Left lung (tissue), 10 donors: Measurements from ENCODE around the gene AKAP13. TPM values are rescaled to one million over a fixed set of nuclear protein-coding genes. Genes with fewer than 3 reads are reported as not detected.

ENCODE experiments used
- ATAC-seq: fragments of 200-7000 bp; cut with Tn5 transposase; one replicate; pipeline ENCODE4 v1.9.1; 2020; ENCODE audit warnings: moderate library complexity
- DNase-seq, 4 donors: peaks; one replicate each; pipeline ENCODE4 v3.0.0-alpha.2; 2013 to 2020
- H3K27ac ChIP-seq, 2 donors: fragments of 200-600 bp; sonication (generic) in 1 of 2; one replicate each; pipeline versions ENCODE4 v1.5.0 to v1.8.0; 2020 to 2021
- H3K27me3 ChIP-seq, 2 donors: fragments of 200-600 bp; sonication (generic) in 1 of 2; one replicate each; pipeline versions ENCODE4 v1.5.0 to v1.8.0; 2020 to 2021
- H3K36me3 ChIP-seq, 2 donors: fragments of 200-600 bp; sonication (generic) in 1 of 2; one replicate each; pipeline versions ENCODE4 v1.5.0 to v1.8.0; 2020 to 2021
- H3K4me1 ChIP-seq, 2 donors: fragments of 200-600 bp; one replicate each; pipeline ENCODE4 v1.8.0; 2021
- H3K4me3 ChIP-seq, 2 donors: fragments of 200-600 bp; sonication (generic) in 1 of 2; one replicate each; pipeline versions ENCODE4 v1.5.0 to v1.8.0; 2020 to 2021; ENCODE audit warnings: mild to moderate bottlenecking in 1 of 2
- H3K9me3 ChIP-seq, 2 donors: fragments of 200-600 bp; sonication (generic) in 1 of 2; one replicate each; pipeline versions ENCODE4 v1.5.0 to v1.8.0; 2020 to 2021
- CTCF ChIP-seq, 2 donors: fragments of 200-600 bp; sonication (generic) in 1 of 2; IDR thresholded peaks; one replicate each; pipeline versions ENCODE4 v1.5.0 to v1.8.0; 2021; ENCODE audit warnings: antibody characterized with exemption in 2 of 2
- intact Hi-C, 2 donors: fragments of 100-400 bp; cut with DNase I; formaldehyde crosslinking; loops; one replicate each; pipeline versions ENCODE4 v1.11.2 to v1.14.2; 2022
- polyA plus RNA-seq, 6 donors: library from polyadenylated mRNA; unstranded; fragments of 120-200 nt; gene quantifications; one replicate each; pipeline ENCODE4 v1.2.1, GENCODE V29; 2013; ENCODE audit not compliant: insufficient read length in 6 of 6
- total RNA-seq, 2 donors: library from RNA; stranded (reverse); fragmentation: NEBNext Ultra II Directional; extraction: Animal tissue kit (Norgen Biotek cat#: 25700); gene quantifications; one replicate each; pipeline ENCODE4 v1.2.1, GENCODE V29; 2021
- donor health status: DM: no; HTN: yes; CAD: no.
- donor health status: DM: no; HTN: no; CAD: no.

Gene AKAP13
- total and polyA plus RNA-seq, 8 donors, result 93.6 to 346 (median 102) TPM

DNA sequence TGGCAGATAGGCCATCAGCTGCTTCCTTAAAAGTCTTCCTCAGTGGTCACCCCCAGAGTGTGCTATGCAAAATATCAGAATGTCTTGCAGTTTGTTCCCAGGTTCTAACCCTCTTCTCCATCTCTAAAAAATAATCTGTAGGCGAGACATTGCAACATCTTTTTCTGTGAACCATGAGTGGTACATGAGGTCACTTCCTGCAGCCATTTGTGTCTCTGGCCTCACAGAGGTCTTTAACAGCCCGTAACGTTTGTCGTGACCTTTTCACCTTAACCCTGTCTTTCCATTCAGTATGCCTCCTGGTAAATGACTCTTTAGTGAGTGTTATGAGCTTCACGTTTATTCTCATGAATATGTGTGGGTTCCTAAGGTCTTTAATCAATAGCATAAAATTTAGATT lies 269.0 kb downstream of the AKAP13 start:
- intact Hi-C loops, result no loop called here
- H3K27ac ChIP-seq, result peak overlapping the region; percentile 13 to 78
- H3K4me3 ChIP-seq, result no peak overlapping the region
- peaks cover 0 to 63% of the 10 kb centered on the region in 2 donors for H3K36me3 ChIP-seq
- TF ChIP-seq CTCF (IDR thresholded peaks at IDR 0.05), result no peak
- DNase-seq (no peak), ATAC-seq (peak; percentile 56)
- H3K4me1 ChIP-seq, result peaks cover 8 to 81% of the 10 kb centered on the region in 2 donors
- no peaks in the 10 kb centered on the region for H3K9me3 ChIP-seq
- H3K27me3 ChIP-seq, result no peaks in the 10 kb centered on the region

GRCh38 chr15:85651548-85651947 lies 271.1 kb downstream of the AKAP13 start:
- TF ChIP-seq CTCF (IDR thresholded peaks at IDR 0.05), result no peak
- DNase-seq (peak in 1 of 4 donors; percentile 55), ATAC-seq (no peak)
- Histone ChIP-seq H3K36me3 (peaks cover 0 to 65% of the 10 kb centered on the region in 2 donors), H3K4me1 (peaks cover 8 to 59% of the 10 kb centered on the region in 2 donors), H3K27me3 (no peaks in the 10 kb centered on the region), H3K4me3 (no peak overlapping the region), H3K27ac (no peak overlapping the region), H3K9me3 (no peaks in the 10 kb centered on the region)
- intact Hi-C loops, result no loop called here

DNA sequence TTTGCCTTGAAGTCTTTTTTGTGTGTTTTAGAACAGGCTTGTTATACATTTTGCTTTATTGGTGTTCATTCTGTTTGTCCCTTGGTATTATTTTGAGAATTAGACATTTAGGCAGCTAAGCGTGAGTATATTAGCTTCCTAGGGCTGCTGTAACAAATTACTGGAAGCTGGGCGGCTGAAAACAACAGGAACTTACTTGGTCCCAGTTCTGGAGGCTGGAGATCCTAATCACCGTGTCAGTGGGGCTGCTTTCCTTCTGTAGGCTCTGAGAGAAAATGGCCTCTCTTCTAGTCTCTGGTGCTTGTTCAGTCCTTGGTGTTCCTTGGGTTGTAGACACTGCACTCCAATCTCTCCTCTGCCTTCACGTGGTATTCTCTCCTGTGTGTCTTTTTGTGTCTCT lies 272.1 kb downstream of the AKAP13 start:
- Histone ChIP-seq H3K27me3 (no peaks in the 10 kb centered on the region), H3K4me1 (peaks cover 8 to 50% of the 10 kb centered on the region in 2 donors), H3K9me3 (no peaks in the 10 kb centered on the region), H3K4me3 (no peak overlapping the region), H3K36me3 (peaks cover 0 to 65% of the 10 kb centered on the region in 2 donors), H3K27ac (peak overlapping the region in 1 of 2 donors; percentile 49)
- ATAC-seq (no peak), DNase-seq (no peak)
- intact Hi-C loops, result no loop called here
- TF ChIP-seq CTCF (IDR thresholded peaks at IDR 0.05), result no peak

GRCh38 chr15:85657132-85657531 lies 276.7 kb downstream of the AKAP13 start:
- H3K9me3 ChIP-seq, result no peaks in the 10 kb centered on the region
- peaks cover 0 to 14% of the 10 kb centered on the region in 2 donors for H3K4me1 ChIP-seq
- intact Hi-C loops, result no loop called here
- ATAC-seq, result no peak
- peaks cover 0 to 100% of the 10 kb centered on the region in 2 donors for H3K36me3 ChIP-seq
- no peak for DNase-seq
- H3K4me3 ChIP-seq, result no peak overlapping the region
- H3K27me3 ChIP-seq, result no peaks in the 10 kb centered on the region
- TF ChIP-seq CTCF (IDR thresholded peaks at IDR 0.05), result no peak
- H3K27ac ChIP-seq, result no peak overlapping the region

DNA sequence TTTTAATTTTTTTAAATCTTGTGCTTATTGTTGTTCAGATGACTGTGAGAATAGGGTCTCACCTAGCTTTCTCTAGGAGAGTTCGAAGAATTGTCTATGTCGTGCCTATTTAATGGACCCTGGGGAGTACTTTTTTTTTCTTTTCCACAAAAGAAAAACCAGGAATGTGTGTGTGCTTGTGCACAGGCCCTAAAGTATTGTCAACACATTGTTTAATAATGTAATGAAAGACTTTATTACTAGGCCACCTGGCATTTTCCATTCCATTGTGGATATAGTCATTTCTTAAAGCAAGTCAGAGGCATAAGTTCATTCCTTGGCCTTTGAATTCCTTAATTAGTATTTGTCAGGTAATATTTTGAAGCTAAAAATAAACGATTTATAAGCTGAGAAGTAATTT lies 278.4 kb downstream of the AKAP13 start:
- DNase-seq (no peak), ATAC-seq (no peak)
- H3K4me3 ChIP-seq, result no peak overlapping the region
- H3K27ac ChIP-seq, result no peak overlapping the region
- no peaks in the 10 kb centered on the region for H3K27me3 ChIP-seq
- H3K9me3 ChIP-seq, result no peaks in the 10 kb centered on the region
- intact Hi-C loops, result no loop called here
- peaks cover 0 to 100% of the 10 kb centered on the region in 2 donors for H3K36me3 ChIP-seq
- no peak for TF ChIP-seq CTCF (IDR thresholded peaks at IDR 0.05)
- H3K4me1 ChIP-seq, result peaks cover 0 to 3% of the 10 kb centered on the region in 2 donors
